ENCODE results near the gene TUBG2. TPM values are rescaled to one million over a fixed set of nuclear protein-coding genes. Genes with fewer than 3 reads are reported as not detected.
"Not testable (repeated sequence)": the region's sequence is repeated elsewhere in the genome, so short reads cannot be mapped to it uniquely, and the experiment has no call there.

TUBG2 gene
- total and polyA plus RNA-seq, 2 donors (not counting 1 experiment from before 2014, with no cell fraction given) = 16.7 to 19.0 TPM

- intact Hi-C loops (cut with micrococcal nuclease); H2AFZ ChIP-seq (ENCODE audit: insufficient read depth, low read depth, low read length, poor library complexity, severe bottlenecking); DNase-seq; H3K27ac Mint-ChIP-seq; H3K4me3 Mint-ChIP-seq; H3K36me3 ChIP-seq (replicated peaks in 1 of 2; ENCODE audit: control extremely low read depth in 1 of 2, control insufficient read depth in 1 of 2, extremely low read depth in 1 of 2, insufficient read depth in 2 of 2, low read length in 1 of 2); ATAC-seq (ENCODE audit: low read depth); H3K27me3 ChIP-seq (replicated peaks in 1 of 4; ENCODE audit: control extremely low read depth in 1 of 4, control insufficient read depth in 3 of 4, insufficient read depth in 4 of 4, low read length in 3 of 4); H3K4me1 ChIP-seq (ENCODE audit: control insufficient read depth in 2 of 2, insufficient read depth in 2 of 2, low read length in 2 of 2); H3K4me3 ChIP-seq (ENCODE audit: control extremely low read depth in 1 of 5, extremely low read depth in 1 of 5, insufficient read depth in 1 of 5, low read depth in 2 of 5, low read length in 4 of 5); H3K27me3 Mint-ChIP-seq; H3K27ac ChIP-seq (ENCODE audit: low read length in 2 of 2); H3K9me3 Mint-ChIP-seq (ENCODE audit: insufficient read depth); H3K9ac ChIP-seq (ENCODE audit: low read length); H3K9me3 ChIP-seq (ENCODE audit: control extremely low read depth in 1 of 3, control insufficient read depth in 2 of 3, insufficient read depth in 1 of 3, low read length in 2 of 3); H3K4me1 Mint-ChIP-seq; H3K79me2 ChIP-seq (ENCODE audit: control insufficient read depth, insufficient read depth, low read length); H3K4me2 ChIP-seq (replicated peaks; ENCODE audit: low read depth, low read length, poor library complexity, severe bottlenecking); CTCF ChIA-PET; H4K20me1 ChIP-seq (ENCODE audit: control insufficient read depth, insufficient read depth, low read length, poor library complexity, severe bottlenecking): not testable (repeated sequence)
- 90% methylated on average over 4 of the region's 6 CpGs for WGBS (ENCODE audit: insufficient coverage)
- POLR2A ChIA-PET = interaction anchor here (0.6 to 0.7 kb wide), 2 partner anchors 23 to 936 kb away, joined by 5 to 6 read pairs; no protein-coding TSS in a partner anchor
Observed at GRCh38 chr17:42627032-42627764, 31.9 kb upstream of the TUBG2 start.

GRCh38 chr17:42629411-42630009 lies 29.6 kb upstream of the TUBG2 start:
- POLR2A ChIA-PET = no interaction called here
- Histone ChIP-seq H3K4me1 (ENCODE audit: control insufficient read depth in 2 of 2, insufficient read depth in 2 of 2, low read length in 2 of 2) (no peaks in the 10 kb centered on the region), H3K9me3 (ENCODE audit: control extremely low read depth in 1 of 3, control insufficient read depth in 2 of 3, insufficient read depth in 1 of 3, low read length in 2 of 3) (no peaks in the 10 kb centered on the region), H3K27ac (ENCODE audit: low read length in 2 of 2) (no peak overlapping the region), H3K9ac (ENCODE audit: low read length) (no peak overlapping the region), H3K4me3 (ENCODE audit: control extremely low read depth in 1 of 5, extremely low read depth in 1 of 5, insufficient read depth in 1 of 5, low read depth in 2 of 5, low read length in 4 of 5) (no peak overlapping the region), H2AFZ (ENCODE audit: insufficient read depth, low read depth, low read length, poor library complexity, severe bottlenecking) (no peak overlapping the region), H4K20me1 (ENCODE audit: control insufficient read depth, insufficient read depth, low read length, poor library complexity, severe bottlenecking) (no peaks in the 10 kb centered on the region), H3K79me2 (ENCODE audit: control insufficient read depth, insufficient read depth, low read length) (no peaks in the 10 kb centered on the region), H3K36me3 (replicated peaks in 1 of 2; ENCODE audit: control extremely low read depth in 1 of 2, control insufficient read depth in 1 of 2, extremely low read depth in 1 of 2, insufficient read depth in 2 of 2, low read length in 1 of 2) (no peaks in the 10 kb centered on the region), H3K4me2 (replicated peaks; ENCODE audit: low read depth, low read length, poor library complexity, severe bottlenecking) (no peak overlapping the region), H3K27me3 (replicated peaks in 1 of 4; ENCODE audit: control extremely low read depth in 1 of 4, control insufficient read depth in 3 of 4, insufficient read depth in 4 of 4, low read length in 3 of 4) (no peaks in the 10 kb centered on the region)
- CTCF ChIA-PET = no interaction called here
- intact Hi-C loops (cut with micrococcal nuclease) = no loop called here
- Mint-ChIP-seq H3K4me3 (no peak overlapping the region), H3K4me1 (no peaks in the 10 kb centered on the region), H3K27me3 (no peaks in the 10 kb centered on the region), H3K27ac (no peak overlapping the region), H3K9me3 (ENCODE audit: insufficient read depth) (no peaks in the 10 kb centered on the region)
- DNase-seq (no peak), ATAC-seq (ENCODE audit: low read depth) (no peak)
- 100% methylated on average over 1 of the region's 3 CpGs for WGBS (ENCODE audit: insufficient coverage)
- TF ChIP-seq CTCF (IDR thresholded peaks at IDR 0.05) (no peak), EZH2 (IDR thresholded peaks at IDR 0.05; ENCODE audit: borderline replicate concordance, insufficient read depth, low read depth, low read length, poor library complexity, severe bottlenecking) (no peak)
